IMR-90 (cell line): ENCODE results near the gene ERG. TPM values are rescaled to one million over a fixed set of nuclear protein-coding genes. Genes with fewer than 3 reads are reported as not detected.

Experiments
- ATAC-seq: fragments of 200-7000 bp; cut with Tn5 transposase; 2 replicates; pipeline ENCODE4 v1.9.1; 2020; ENCODE audit warnings: low read depth, mild to moderate bottlenecking, moderate library complexity
- BruUV-seq: library from RNA; stranded (reverse); fragments of 400-500 nt; replicated peaks from 2 replicates; lab custom pipeline; 2021; lab: Mats Ljungman, UMichigan
- CTCF ChIA-PET: fragments of 300-600 bp; formaldehyde crosslinking; extraction: SDS; loops from one replicate; lab custom pipeline; 2021; ENCODE audit warnings: antibody characterized with exemption; lab: Yijun Ruan, JAX
- POLR2A ChIA-PET: fragments of 300-600 bp; sonication (Branson Sonifier 250); formaldehyde crosslinking; loops from one replicate; lab custom pipeline; 2022; ENCODE audit warnings: antibody characterized with exemption; ENCODE audit not compliant: unreplicated experiment; lab: Charles Lee
- DNase-seq: peaks from one replicate; pipeline ENCODE4 v3.0.0; 2013
- H2AFZ ChIP-seq: replicated peaks from 2 replicates; pipeline ENCODE3; 2013; ENCODE audit warnings: low read length, mild to moderate bottlenecking; ENCODE audit not compliant: poor library complexity
- H2AK5ac ChIP-seq: 2 replicates; pipeline ENCODE4 v1.6.1; 2013; ENCODE audit warnings: low read depth, low read length, inconsistent platforms
- H2AK9ac ChIP-seq: replicated peaks from 2 replicates; pipeline ENCODE3; 2013; ENCODE audit warnings: mild to moderate bottlenecking, low read depth, low read length, moderate library complexity; ENCODE audit not compliant: poor library complexity
- H2BK120ac ChIP-seq: 2 replicates; pipeline ENCODE4 v1.6.1; 2013; ENCODE audit warnings: low read depth, low read length, inconsistent platforms
- H2BK15ac ChIP-seq: 3 replicates; pipeline ENCODE4 v1.6.1; 2013; ENCODE audit warnings: low read depth, low read length, inconsistent platforms
- H2BK20ac ChIP-seq: 2 replicates; pipeline ENCODE4 v1.6.1; 2013; ENCODE audit warnings: low read depth, mild to moderate bottlenecking, inconsistent platforms, low read length, moderate library complexity
- H2BK5ac ChIP-seq: 2 replicates; pipeline ENCODE4 v1.6.1; 2013; ENCODE audit warnings: mild to moderate bottlenecking, low read depth, low read length, inconsistent platforms; ENCODE audit not compliant: poor library complexity, severe bottlenecking
- H3K14ac ChIP-seq: replicated peaks from 2 replicates; pipeline ENCODE4 v1.6.1; 2013; ENCODE audit warnings: low read depth, low read length, inconsistent platforms
- H3K18ac ChIP-seq: 2 replicates; pipeline ENCODE4 v1.6.1; 2013; ENCODE audit warnings: low read depth, low read length, control low read depth
- H3K23ac ChIP-seq: 2 replicates; pipeline ENCODE4 v1.6.1; 2013; ENCODE audit warnings: low read depth, low read length, inconsistent platforms
- H3K27ac ChIP-seq: 2 replicates; pipeline ENCODE4 v1.5.1; 2013; ENCODE audit warnings: mild to moderate bottlenecking, control low read depth, low read length; ENCODE audit not compliant: insufficient read depth
- H3K27me3 ChIP-seq: 2 replicates; pipeline ENCODE4 v1.6.1; 2013; ENCODE audit warnings: low read length; ENCODE audit not compliant: control insufficient read depth, insufficient read depth
- H3K36me3 ChIP-seq: 2 replicates; pipeline ENCODE4 v1.6.1; 2013; ENCODE audit warnings: low read length, mixed read lengths; ENCODE audit not compliant: control insufficient read depth, insufficient read depth
- H3K4ac ChIP-seq: 2 replicates; pipeline ENCODE4 v1.6.1; 2013; ENCODE audit warnings: low read depth, low read length, inconsistent platforms
- H3K4me1 ChIP-seq: 2 replicates; pipeline ENCODE4 v1.6.1; 2013; ENCODE audit warnings: low read length, mixed read lengths; ENCODE audit not compliant: control insufficient read depth, insufficient read depth
- H3K4me2 ChIP-seq: 2 replicates; pipeline ENCODE4 v1.6.1; 2013; ENCODE audit warnings: low read depth, mild to moderate bottlenecking, control low read depth, low read length, moderate library complexity
- H3K4me3 ChIP-seq: 2 replicates; pipeline ENCODE4 v1.5.1; 2013; ENCODE audit warnings: low read depth, mild to moderate bottlenecking, control low read depth, low read length, moderate library complexity; ENCODE audit not compliant: insufficient read depth
- H3K56ac ChIP-seq: 2 replicates; pipeline ENCODE4 v1.6.1; 2013; ENCODE audit warnings: low read length, inconsistent platforms; ENCODE audit not compliant: insufficient read depth; ENCODE audit errors: extremely low read depth
- H3K79me1 ChIP-seq, 2 experiments: 2 replicates each; pipeline ENCODE4 v1.6.1; 2013; ENCODE audit warnings: low read length in 2 of 2, inconsistent platforms in 1 of 2, low read depth in 1 of 2
- H3K9ac ChIP-seq: 2 replicates; pipeline ENCODE4 v1.6.1; 2013; ENCODE audit warnings: low read depth, low read length, control low read depth
- H3K9me1 ChIP-seq: 2 replicates; pipeline ENCODE4 v1.6.1; 2013; ENCODE audit warnings: low read length, inconsistent platforms; ENCODE audit not compliant: insufficient read depth
- H3K9me3 ChIP-seq: 2 replicates; pipeline ENCODE4 v1.6.1; 2013; ENCODE audit warnings: low read length; ENCODE audit not compliant: control insufficient read depth, insufficient read depth
- H4K20me1 ChIP-seq: 2 replicates; pipeline ENCODE4 v1.6.1; 2013; ENCODE audit warnings: low read length, inconsistent platforms; ENCODE audit not compliant: insufficient read depth
- H4K5ac ChIP-seq: 2 replicates; pipeline ENCODE4 v1.6.1; 2013; ENCODE audit warnings: mild to moderate bottlenecking, low read depth, low read length, control low read depth
- H4K8ac ChIP-seq, 2 experiments: 2 replicates each; pipeline ENCODE4 v1.6.1; 2013; ENCODE audit warnings: low read depth in 2 of 2, low read length in 2 of 2, control low read depth in 1 of 2, inconsistent platforms in 1 of 2
- H4K91ac ChIP-seq: 2 replicates; pipeline ENCODE4 v1.6.1; 2013; ENCODE audit warnings: low read depth, low read length, inconsistent platforms; ENCODE audit not compliant: insufficient read depth
- CEBPB ChIP-seq: IDR thresholded peaks from 2 replicates; pipeline ENCODE4 v1.6.1; 2012; ENCODE audit warnings: low read depth, low read length, improper control_type of control experiment
- RAD21 ChIP-seq: IDR thresholded peaks from 2 replicates; pipeline ENCODE4 v1.6.1; 2012; ENCODE audit warnings: low read length, improper control_type of control experiment
- WGBS, 2 experiments: methylation state at CpG; one replicate each; pipeline versions ENCODE4 v1.1.5 to v1.1.7; 2013; ENCODE audit warnings: missing lambda C conversion rate in 2 of 2; ENCODE audit not compliant: insufficient read length in 1 of 2; ENCODE audit errors: extremely low coverage in 2 of 2; 5-methylcytosine and 5-hydroxymethylcytosine counted together
- dilution Hi-C: fragments of 300-500 bp; cut with HindIII; formaldehyde crosslinking; loops from one replicate; pipeline ENCODE4 v1.14.3; 2018; ENCODE audit warnings: low sequenced_read_pairs; ENCODE audit not compliant: unreplicated experiment
- in situ Hi-C: fragments of 300-500 bp; cut with MboI; formaldehyde crosslinking; loops from 3 replicates; pipeline ENCODE4 v1.14.3; 2019; ENCODE audit warnings: low sequenced_read_pairs, inconsistent platforms, mixed read lengths
- intact Hi-C: fragments of 100-400 bp; cut with micrococcal nuclease; formaldehyde crosslinking; loops from 2 replicates; pipeline ENCODE4 v1.10.0; 2022
- polyA plus RNA-seq, 3 experiments: library from polyadenylated mRNA; depleted of rRNA; stranded (reverse); fragments of >200 nt; gene quantifications; 2 replicates each; pipeline ENCODE4 v1.2.3, GENCODE V29; 2012; ENCODE audit warnings: low replicate concordance in 1 of 3
- total RNA-seq: library from RNA; depleted of rRNA; stranded (reverse); fragments of >200 nt; gene quantifications from 2 replicates; pipeline ENCODE4 v1.2.3, GENCODE V29; 2012

Gene ERG
- total and polyA plus RNA-seq, 2 of the 4 experiments (the other 2 are of a cell fraction), result not detected

DNA sequence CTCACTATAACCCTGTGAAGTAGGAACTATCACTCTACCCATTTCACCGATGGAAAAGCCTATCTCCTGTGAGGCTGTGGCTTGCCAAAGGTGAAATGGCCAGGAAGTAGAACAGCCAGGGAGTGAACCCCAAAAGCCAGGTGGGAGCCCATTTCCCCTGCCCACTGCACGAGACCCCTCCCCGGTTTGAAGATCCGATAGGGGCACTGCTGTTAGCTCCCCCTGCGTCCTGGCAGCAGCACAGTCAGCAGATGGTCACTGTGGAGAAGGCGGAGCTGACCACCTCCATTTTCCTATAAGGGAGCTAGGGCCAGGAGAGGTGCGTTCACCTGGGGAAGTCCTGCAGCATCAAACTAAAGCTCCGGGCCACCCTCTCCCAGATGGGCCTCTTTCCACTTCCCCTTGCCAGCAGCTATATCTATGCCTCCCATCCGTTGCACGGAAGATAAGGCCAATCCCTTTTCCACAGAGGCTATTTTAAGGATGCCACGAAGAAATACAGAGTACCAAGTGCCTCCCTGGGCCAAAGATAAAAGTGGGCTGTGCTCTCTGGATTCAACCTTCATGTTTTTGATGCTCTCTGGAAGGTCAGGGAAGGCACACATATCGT is 7.8 kb downstream of the ERG start:
- ChIA-PET CTCF (no interaction called here), POLR2A (no interaction called here)
- whole genome bisulfite sequencing, 2 experiments, result 30% methylated on average over 4 of the region's 12 CpGs; no CpG with 5 or more reads in 1 of the 2 experiments
- dilution Hi-C loops, result no loop called here
- Histone ChIP-seq H3K9me1 (no peaks in the 10 kb centered on the region), H3K27ac (no peak overlapping the region), H3K27me3 (peaks cover 28% of the 10 kb centered on the region), H3K14ac (no peak overlapping the region), H3K79me1 (no peaks in the 10 kb centered on the region), H3K56ac (no peak overlapping the region), H2BK15ac (no peak overlapping the region), H3K9ac (no peak overlapping the region), H3K4ac (no peak overlapping the region), H4K91ac (no peak overlapping the region), H2BK5ac (no peak overlapping the region), H2AFZ (no peak overlapping the region), H4K8ac (no peak overlapping the region), H3K18ac (no peak overlapping the region), H3K9me3 (no peaks in the 10 kb centered on the region), H3K4me3 (no peak overlapping the region), H3K36me3 (no peaks in the 10 kb centered on the region), H4K20me1 (no peaks in the 10 kb centered on the region), H3K4me1 (no peaks in the 10 kb centered on the region), H2AK9ac (no peak overlapping the region), H2AK5ac (no peak overlapping the region), H3K23ac (no peak overlapping the region), H2BK120ac (no peak overlapping the region), H3K4me2 (no peak overlapping the region), H4K5ac (no peak overlapping the region), H2BK20ac (no peak overlapping the region)
- in situ Hi-C loops, result no loop called here
- TF ChIP-seq CEBPB (no peak), RAD21 (no peak)
- no peak for ATAC-seq
- DNase-seq, result no peak
- BruUV-seq, result no TSS peak
- intact Hi-C loops, result no loop called here
